Subcutaneous adipose tissue (tissue), 4 donors: Measurements from ENCODE around the gene FLYWCH1. TPM values are rescaled to one million over a fixed set of nuclear protein-coding genes. Genes with fewer than 3 reads are reported as not detected.

Experiments
- total RNA-seq, 4 donors: library from RNA; depleted of rRNA; stranded (reverse); fragments of >200 nt; gene quantifications; one replicate each; pipeline ENCODE4 v1.1.0, GENCODE V29; 2016
- TF ChIP-seq, protein P1 (sequence below): fragments of 450-650 bp; IDR thresholded peaks from one replicate; pipeline ENCODE4 v1.5.1; 2016; ENCODE audit warnings: low read depth, mild to moderate bottlenecking, control low read depth, antibody characterized with exemption, moderate library complexity

Gene FLYWCH1, protein sequence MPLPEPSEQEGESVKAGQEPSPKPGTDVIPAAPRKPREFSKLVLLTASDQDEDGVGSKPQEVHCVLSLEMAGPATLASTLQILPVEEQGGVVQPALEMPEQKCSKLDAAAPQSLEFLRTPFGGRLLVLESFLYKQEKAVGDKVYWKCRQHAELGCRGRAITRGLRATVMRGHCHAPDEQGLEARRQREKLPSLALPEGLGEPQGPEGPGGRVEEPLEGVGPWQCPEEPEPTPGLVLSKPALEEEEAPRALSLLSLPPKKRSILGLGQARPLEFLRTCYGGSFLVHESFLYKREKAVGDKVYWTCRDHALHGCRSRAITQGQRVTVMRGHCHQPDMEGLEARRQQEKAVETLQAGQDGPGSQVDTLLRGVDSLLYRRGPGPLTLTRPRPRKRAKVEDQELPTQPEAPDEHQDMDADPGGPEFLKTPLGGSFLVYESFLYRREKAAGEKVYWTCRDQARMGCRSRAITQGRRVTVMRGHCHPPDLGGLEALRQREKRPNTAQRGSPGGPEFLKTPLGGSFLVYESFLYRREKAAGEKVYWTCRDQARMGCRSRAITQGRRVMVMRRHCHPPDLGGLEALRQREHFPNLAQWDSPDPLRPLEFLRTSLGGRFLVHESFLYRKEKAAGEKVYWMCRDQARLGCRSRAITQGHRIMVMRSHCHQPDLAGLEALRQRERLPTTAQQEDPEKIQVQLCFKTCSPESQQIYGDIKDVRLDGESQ
- 10 to 100 TPM; 11.6 to 62.9 (median 18.7) TPM for total RNA-seq

DNA sequence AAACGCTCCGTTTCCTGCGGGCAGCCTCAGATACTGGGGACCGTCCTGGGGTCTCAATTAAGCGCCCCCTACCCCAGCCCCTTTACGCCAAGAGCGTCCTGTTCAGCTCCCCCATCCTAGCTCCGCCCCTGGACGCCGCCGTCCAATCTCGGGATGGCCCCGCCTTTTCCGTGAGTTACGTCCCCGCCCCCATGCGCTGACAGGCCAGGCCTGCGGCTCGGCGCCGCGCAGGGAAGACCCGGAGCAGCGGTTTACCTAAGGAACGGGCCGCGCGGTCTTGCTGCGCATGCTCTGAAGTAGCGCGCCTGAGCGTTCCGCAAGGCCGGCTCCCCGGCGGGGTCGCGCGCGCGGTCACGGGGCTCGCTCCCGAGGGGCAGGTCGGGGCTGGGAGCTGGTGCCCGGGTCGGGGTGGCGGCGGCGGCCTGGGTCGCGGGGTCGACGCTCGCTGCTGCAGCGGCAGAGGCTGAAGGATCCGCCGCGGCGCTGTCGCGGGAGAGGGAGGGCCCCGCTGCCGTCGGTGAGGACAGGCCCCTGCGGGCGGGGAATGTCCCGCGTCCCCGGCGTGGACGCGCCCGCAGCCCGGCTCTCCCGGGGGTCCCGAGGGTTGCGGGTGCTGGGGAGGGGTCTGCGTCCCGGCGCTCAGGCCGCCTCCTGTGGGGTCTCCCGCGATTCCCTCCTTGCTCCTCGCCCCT, at the start of gene FLYWCH1:
FLYWCH1 (plus strand) TSS at position 294 of the 692 bp plus-strand sequence. CDS start 17,755 bp downstream, outside the sequence.
- TF ChIP-seq, protein P1, sequence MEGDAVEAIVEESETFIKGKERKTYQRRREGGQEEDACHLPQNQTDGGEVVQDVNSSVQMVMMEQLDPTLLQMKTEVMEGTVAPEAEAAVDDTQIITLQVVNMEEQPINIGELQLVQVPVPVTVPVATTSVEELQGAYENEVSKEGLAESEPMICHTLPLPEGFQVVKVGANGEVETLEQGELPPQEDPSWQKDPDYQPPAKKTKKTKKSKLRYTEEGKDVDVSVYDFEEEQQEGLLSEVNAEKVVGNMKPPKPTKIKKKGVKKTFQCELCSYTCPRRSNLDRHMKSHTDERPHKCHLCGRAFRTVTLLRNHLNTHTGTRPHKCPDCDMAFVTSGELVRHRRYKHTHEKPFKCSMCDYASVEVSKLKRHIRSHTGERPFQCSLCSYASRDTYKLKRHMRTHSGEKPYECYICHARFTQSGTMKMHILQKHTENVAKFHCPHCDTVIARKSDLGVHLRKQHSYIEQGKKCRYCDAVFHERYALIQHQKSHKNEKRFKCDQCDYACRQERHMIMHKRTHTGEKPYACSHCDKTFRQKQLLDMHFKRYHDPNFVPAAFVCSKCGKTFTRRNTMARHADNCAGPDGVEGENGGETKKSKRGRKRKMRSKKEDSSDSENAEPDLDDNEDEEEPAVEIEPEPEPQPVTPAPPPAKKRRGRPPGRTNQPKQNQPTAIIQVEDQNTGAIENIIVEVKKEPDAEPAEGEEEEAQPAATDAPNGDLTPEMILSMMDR = no peak

DNA sequence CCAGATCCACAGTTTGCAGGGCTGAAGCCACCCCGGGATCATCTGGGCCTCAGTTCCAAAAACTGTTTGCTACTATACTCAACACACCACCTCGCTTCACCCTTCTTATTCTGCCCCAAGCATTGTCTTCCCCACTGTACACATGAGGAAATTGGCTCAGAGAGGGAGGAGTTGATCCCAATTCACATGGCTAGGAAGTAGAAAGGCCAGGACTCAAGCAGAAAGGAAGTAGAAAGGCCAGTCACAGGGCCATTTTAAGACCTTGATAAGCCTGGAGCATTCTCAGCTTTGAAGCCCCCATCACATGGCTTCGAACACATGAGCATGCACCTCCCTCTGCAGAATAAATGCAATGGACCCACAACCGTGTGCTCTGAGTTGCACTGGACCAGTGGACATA, 46.1 kb upstream of the FLYWCH1 start:
- TF ChIP-seq, protein P1 = no peak

DNA sequence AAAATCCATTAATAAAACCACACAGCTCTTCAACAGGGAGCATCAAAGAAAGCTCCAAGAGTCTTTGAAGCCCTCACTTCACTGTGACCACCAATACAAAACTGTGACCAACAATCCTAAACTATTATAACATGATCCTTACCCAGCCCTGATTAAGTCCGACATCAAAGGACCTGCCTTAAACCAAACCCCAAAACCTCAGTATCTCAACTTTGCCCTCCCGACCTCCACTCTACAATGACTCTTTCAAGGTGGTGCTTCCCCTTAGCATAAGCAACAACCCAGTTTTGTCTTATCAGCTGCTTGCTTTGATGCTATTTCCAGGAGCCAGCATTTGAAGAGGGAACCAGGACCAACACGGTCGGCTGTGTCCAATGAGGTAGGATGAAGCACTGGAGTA, 45.3 kb upstream of the FLYWCH1 start:
- TF ChIP-seq, protein P1 = no peak

DNA sequence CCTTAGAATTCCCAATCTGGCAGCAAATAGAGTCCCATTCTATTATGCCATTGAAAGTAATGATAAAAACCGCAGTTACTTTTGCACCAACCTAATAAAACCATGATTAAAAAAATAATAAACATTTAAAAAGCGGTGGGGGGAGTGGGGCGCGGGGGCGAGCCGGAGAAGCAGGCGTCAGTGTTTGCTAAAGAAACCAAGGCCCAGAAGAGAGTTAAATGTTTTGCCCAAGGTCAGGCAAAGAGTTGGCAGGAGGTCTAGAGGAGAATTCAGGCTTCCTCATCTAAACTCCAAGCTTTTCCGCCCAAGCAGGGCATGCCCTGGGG, 44.1 kb upstream of the FLYWCH1 start:
- TF ChIP-seq, protein P1 = no peak

DNA sequence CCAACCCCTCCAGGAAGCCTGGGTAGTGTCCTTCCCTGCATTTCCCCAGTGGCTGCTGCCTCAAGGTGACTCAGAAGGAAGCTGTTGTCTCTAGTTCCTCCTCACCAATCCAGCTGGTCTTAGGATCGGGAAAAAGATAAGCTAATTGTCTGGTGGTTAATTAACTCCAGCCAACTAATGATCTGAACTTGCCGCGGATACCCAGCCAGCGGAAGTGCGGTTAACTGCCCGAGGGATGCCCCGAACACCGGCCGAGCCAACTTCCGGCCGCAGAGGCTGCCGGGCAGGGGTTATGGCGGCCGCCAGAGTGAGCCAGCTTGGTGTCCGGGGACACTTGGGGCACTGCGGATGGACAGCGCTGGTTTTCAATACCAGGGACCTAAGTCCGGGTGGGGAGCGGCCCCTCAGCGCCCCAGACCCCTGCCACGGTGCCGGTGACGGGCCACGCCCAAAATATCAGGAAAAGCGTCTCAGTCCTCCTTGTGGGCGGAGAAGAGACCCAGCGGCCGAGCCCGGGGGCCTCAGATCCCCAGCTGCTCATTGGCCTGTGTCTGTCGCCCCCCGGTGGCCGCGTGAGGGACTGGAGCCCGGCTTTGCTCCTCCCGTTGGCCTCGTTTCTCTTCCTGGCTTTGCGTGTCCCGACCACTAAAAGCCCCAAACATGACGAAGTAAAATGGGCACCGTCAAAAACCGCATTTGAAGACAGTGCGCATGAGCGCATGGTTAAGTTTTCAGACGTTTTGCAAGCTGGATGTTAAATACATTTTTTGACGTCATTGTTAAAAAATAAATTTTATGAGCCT, 43.5 kb upstream of the FLYWCH1 start:
- TF ChIP-seq, protein P1 = no peak

DNA sequence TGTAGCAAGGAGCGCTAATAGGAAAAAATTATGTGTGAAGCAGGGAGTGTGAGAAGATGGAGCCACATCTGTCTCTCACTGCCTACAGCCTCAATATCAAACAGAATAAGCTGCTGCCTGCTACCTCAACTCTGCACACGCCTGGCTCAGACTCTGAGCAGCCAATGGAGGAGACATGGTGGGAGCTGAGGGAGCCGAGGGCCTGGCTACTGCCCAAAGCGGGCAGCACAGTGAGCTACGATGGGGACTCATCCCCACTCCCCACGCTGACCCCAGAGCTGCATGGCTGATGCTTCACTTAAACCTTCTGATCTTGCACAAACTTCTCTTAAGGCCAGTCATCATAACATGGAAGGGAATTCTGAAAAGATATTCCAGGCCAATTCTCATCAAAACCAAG, 39.8 kb upstream of the FLYWCH1 start:
- TF ChIP-seq, protein P1 = no peak
